H9 (cell line): ENCODE data around the gene SPAG5. TPM values are rescaled to one million over a fixed set of nuclear protein-coding genes. Genes with fewer than 3 reads are reported as not detected.
A peak's percentile ranks its signal among the peaks of the same experiment; 100 is the strongest.

Experiments
- DNase-seq: peaks from one replicate; pipeline ENCODE4 v3.0.0-alpha.2; 2017
- H2AFZ ChIP-seq: one replicate; pipeline ENCODE4 v1.6.1; 2013; ENCODE audit warnings: mild to moderate bottlenecking, low read length, control low read depth, moderate library complexity
- H2AK5ac ChIP-seq: 2 replicates; pipeline ENCODE4 v1.6.1; 2013; ENCODE audit warnings: low read length, control low read depth, mixed read lengths; ENCODE audit not compliant: insufficient read length
- H2BK120ac ChIP-seq: one replicate; pipeline ENCODE4 v1.6.1; 2013; ENCODE audit warnings: low read depth, mild to moderate bottlenecking, low read length, control low read depth, inconsistent platforms; ENCODE audit not compliant: poor library complexity, severe bottlenecking
- H2BK12ac ChIP-seq: 2 replicates; pipeline ENCODE4 v1.6.1; 2013; ENCODE audit warnings: low read length, control low read depth, mixed read lengths, low read depth; ENCODE audit not compliant: insufficient read length
- H2BK15ac ChIP-seq: 2 replicates; pipeline ENCODE4 v1.6.1; 2013; ENCODE audit warnings: low read depth, low read length, control low read depth
- H2BK20ac ChIP-seq: one replicate; pipeline ENCODE4 v1.6.1; 2013; ENCODE audit warnings: low read depth, mild to moderate bottlenecking, low read length, control low read depth, inconsistent platforms; ENCODE audit not compliant: poor library complexity, severe bottlenecking
- H2BK5ac ChIP-seq: 2 replicates; pipeline ENCODE4 v1.6.1; 2013; ENCODE audit warnings: low read length, control low read depth, mixed read lengths; ENCODE audit not compliant: insufficient read length
- H3K14ac ChIP-seq: 2 replicates; pipeline ENCODE4 v1.6.1; 2013; ENCODE audit warnings: low read length, control low read depth; ENCODE audit not compliant: insufficient read depth
- H3K18ac ChIP-seq: 2 replicates; pipeline ENCODE4 v1.6.1; 2013; ENCODE audit warnings: low read depth, mild to moderate bottlenecking, mixed read lengths, low read length, control low read depth; ENCODE audit not compliant: insufficient read length
- H3K23ac ChIP-seq: 2 replicates; pipeline ENCODE4 v1.6.1; 2013; ENCODE audit warnings: low read length, control low read depth, mixed read lengths, low read depth; ENCODE audit not compliant: insufficient read length
- H3K23me2 ChIP-seq: 2 replicates; pipeline ENCODE4 v1.6.1; 2013; ENCODE audit warnings: low read depth, mild to moderate bottlenecking, mixed read lengths, low read length, control low read depth; ENCODE audit not compliant: insufficient read length, poor library complexity, severe bottlenecking
- H3K27ac ChIP-seq: 2 replicates; pipeline ENCODE4 v1.5.1; 2013; ENCODE audit warnings: low read length, control low read depth, mixed read lengths, low read depth; ENCODE audit not compliant: insufficient read length
- H3K27me3 ChIP-seq: 2 replicates; pipeline ENCODE4 v1.6.1; 2013; ENCODE audit warnings: low read length, control low read depth, inconsistent platforms; ENCODE audit not compliant: insufficient read depth
- H3K4ac ChIP-seq: 2 replicates; pipeline ENCODE4 v1.6.1; 2013; ENCODE audit warnings: low read depth, mild to moderate bottlenecking, control low read depth, inconsistent platforms, low read length, moderate library complexity
- H3K4me1 ChIP-seq: 2 replicates; pipeline ENCODE4 v1.6.1; 2013; ENCODE audit warnings: low read length, control low read depth, inconsistent platforms; ENCODE audit not compliant: insufficient read depth
- H3K4me2 ChIP-seq: 2 replicates; pipeline ENCODE4 v1.6.1; 2013; ENCODE audit warnings: low read length, control low read depth, mixed read lengths; ENCODE audit not compliant: insufficient read length, insufficient read depth
- H3K56ac ChIP-seq: 2 replicates; pipeline ENCODE4 v1.6.1; 2013; ENCODE audit warnings: low read depth, mild to moderate bottlenecking, mixed read lengths, low read length, control low read depth; ENCODE audit not compliant: insufficient read length
- H3K79me1 ChIP-seq: 2 replicates; pipeline ENCODE4 v1.6.1; 2013; ENCODE audit warnings: low read depth, mild to moderate bottlenecking, moderate library complexity, low read length, control low read depth, inconsistent platforms; ENCODE audit not compliant: insufficient read depth, poor library complexity, severe bottlenecking
- H3K79me2 ChIP-seq: 2 replicates; pipeline ENCODE4 v1.6.1; 2013; ENCODE audit warnings: low read length, control low read depth, inconsistent platforms; ENCODE audit not compliant: insufficient read depth
- H3K9ac ChIP-seq: 2 replicates; pipeline ENCODE4 v1.6.1; 2013; ENCODE audit warnings: low read length, control low read depth, mixed read lengths; ENCODE audit not compliant: insufficient read length; ENCODE audit errors: extremely low read depth
- H3K9me3 ChIP-seq: one replicate; pipeline ENCODE4 v1.6.1; 2013; ENCODE audit warnings: low read depth, low read length, inconsistent platforms; ENCODE audit not compliant: control insufficient read depth
- H3T11ph ChIP-seq: one replicate; pipeline ENCODE4 v1.6.1; 2013; ENCODE audit warnings: mild to moderate bottlenecking, low read length, control low read depth, inconsistent platforms
- H4K20me1 ChIP-seq: one replicate; pipeline ENCODE4 v1.6.1; 2013; ENCODE audit not compliant: control insufficient read depth, insufficient read length, insufficient read depth
- H4K5ac ChIP-seq: 2 replicates; pipeline ENCODE4 v1.6.1; 2013; ENCODE audit warnings: low read depth, mild to moderate bottlenecking, mixed read lengths, low read length, control low read depth; ENCODE audit not compliant: insufficient read length
- H4K8ac ChIP-seq: replicated peaks from 2 replicates; pipeline ENCODE4 v1.6.1; 2013; ENCODE audit warnings: low read length, control low read depth, mixed read lengths, low read depth; ENCODE audit not compliant: insufficient read length
- H4K91ac ChIP-seq: 2 replicates; pipeline ENCODE4 v1.6.1; 2013; ENCODE audit warnings: low read depth, mild to moderate bottlenecking, moderate library complexity, mixed read lengths, low read length, control low read depth; ENCODE audit not compliant: insufficient read length
- H3K27ac Mint-ChIP-seq, 3 experiments: 2 replicates in 2 of 3; 3 replicates in 1 of 3; pipeline ENCODE4 v1.8.0; 2020 to 2021; ENCODE audit warnings: mixed read lengths in 3 of 3, mild to moderate bottlenecking in 1 of 3, moderate library complexity in 1 of 3
- H3K27me3 Mint-ChIP-seq: 2 replicates; pipeline ENCODE4 v1.8.0; 2021; ENCODE audit warnings: low read depth, mild to moderate bottlenecking, moderate library complexity, mixed read lengths
- H3K36me3 Mint-ChIP-seq, 3 experiments: 2 replicates in 2 of 3; 3 replicates in 1 of 3; pipeline ENCODE4 v1.8.0; 2020 to 2021; ENCODE audit warnings: low read depth in 3 of 3, mixed read lengths in 3 of 3; ENCODE audit not compliant: insufficient read depth in 1 of 3
- H3K4me1 Mint-ChIP-seq, 2 experiments: 2 replicates each; pipeline ENCODE4 v1.8.0; 2020; ENCODE audit warnings: mixed read lengths in 2 of 2
- H3K4me3 Mint-ChIP-seq, 2 experiments: 2 replicates in 1 of 2; 3 replicates in 1 of 2; pipeline ENCODE4 v1.8.0; 2020 to 2021; ENCODE audit warnings: mild to moderate bottlenecking in 2 of 2, mixed read lengths in 2 of 2, moderate library complexity in 1 of 2
- H3K9me3 Mint-ChIP-seq, 2 experiments: 2 replicates in 1 of 2; 3 replicates in 1 of 2; pipeline ENCODE4 v1.8.0; 2020; ENCODE audit warnings: mild to moderate bottlenecking in 2 of 2, mixed read lengths in 2 of 2, moderate library complexity in 1 of 2
- WGBS: extraction: QIAGEN DNeasy Blood & Tissue Kit; methylation state at CpG from one replicate; pipeline ENCODE4 v1.1.7; 2013; ENCODE audit warnings: missing lambda C conversion rate, low lambda C conversion rate, mixed read lengths; ENCODE audit not compliant: insufficient read length; ENCODE audit errors: extremely low coverage; 5-methylcytosine and 5-hydroxymethylcytosine counted together
- total RNA-seq: library from RNA; stranded (reverse); gene quantifications from 2 replicates; pipeline ENCODE4 v1.2.1, GENCODE V29; 2021
- TF ChIP-seq, protein P1 (sequence below): fragments of 200-600 bp; sonication (generic); conservative IDR thresholded peaks from 3 replicates; pipeline ENCODE4 v1.8.0; 2021; ENCODE audit warnings: antibody characterized with exemption, mild to moderate bottlenecking

SPAG5 gene
- total RNA-seq, 1 experiment from 2014 or later: 122 TPM

DNA sequence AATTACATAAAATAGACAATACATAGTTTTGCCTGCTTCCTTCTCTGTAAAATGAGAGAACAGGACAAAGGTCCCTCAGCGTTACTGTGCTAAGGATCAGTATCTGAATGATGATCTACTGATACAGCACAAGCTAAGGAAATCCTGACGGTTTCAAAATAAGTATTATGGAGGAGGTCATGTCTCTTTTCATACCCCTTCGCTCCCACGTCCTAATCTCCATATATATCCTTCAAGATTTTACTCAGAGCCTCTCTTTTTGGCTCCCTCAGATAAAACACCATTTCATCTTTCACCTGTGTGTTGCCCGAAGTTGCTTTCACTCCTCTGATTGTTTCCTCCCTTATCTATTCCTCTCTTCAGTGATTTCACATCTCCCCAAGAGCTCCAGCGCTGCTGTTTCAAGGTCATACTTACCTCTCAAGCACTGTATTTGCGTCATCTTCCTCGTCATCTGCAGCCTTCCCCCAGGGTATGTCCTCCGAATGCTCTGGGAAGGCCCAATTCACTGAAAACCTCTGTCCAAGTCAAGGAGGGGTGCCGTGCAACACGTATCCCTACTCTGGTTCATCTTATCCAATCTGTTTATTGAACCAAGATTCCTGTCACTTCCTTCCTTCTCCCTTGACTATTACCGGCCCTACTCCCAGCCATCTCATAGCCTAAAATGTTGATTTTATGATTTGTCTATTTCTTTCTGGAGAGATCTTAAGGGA lies 47.4 kb upstream of the SPAG5 start:
- Histone ChIP-seq H2BK15ac (no peak overlapping the region), H2BK20ac (no peak overlapping the region), H3K56ac (no peak overlapping the region), H3K4ac (no peak overlapping the region), H3K27me3 (no peaks in the 10 kb centered on the region), H3K23me2 (peaks cover 6% of the 10 kb centered on the region), H4K20me1 (no peaks in the 10 kb centered on the region), H3K18ac (no peak overlapping the region), H3K14ac (no peak overlapping the region), H2AK5ac (no peak overlapping the region), H2BK5ac (no peak overlapping the region), H3K4me1 (no peaks in the 10 kb centered on the region), H2BK120ac (no peak overlapping the region), H2BK12ac (no peak overlapping the region), H4K8ac (no peak overlapping the region), H3T11ph (no peak overlapping the region), H3K79me1 (no peaks in the 10 kb centered on the region), H3K27ac (no peak overlapping the region), H2AFZ (no peak overlapping the region), H4K91ac (no peak overlapping the region), H3K9ac (no peak overlapping the region), H3K79me2 (no peaks in the 10 kb centered on the region; the same call in 1 of the 2 replicates), H3K4me2 (no peak overlapping the region), H3K9me3 (no peaks in the 10 kb centered on the region), H4K5ac (no peak overlapping the region), H3K23ac (no peak overlapping the region)
- Mint-ChIP-seq H3K27me3 (no peaks in the 10 kb centered on the region), H3K4me3 (peak overlapping the region; percentile 82 to 87), H3K4me1 (peaks cover 14 to 23% of the 10 kb centered on the region in 2 experiments), H3K9me3 (no peaks in the 10 kb centered on the region), H3K36me3 (peaks cover 16 to 50% (median 41%) of the 10 kb centered on the region in 3 experiments), H3K27ac (peak overlapping the region; percentile 39 to 73 (median 65); a peak in 6 of 7 replicates)
- no CpG with 5 or more reads among the region's 12 CpGs for WGBS
- no peak for DNase-seq
- TF ChIP-seq, protein P1, sequence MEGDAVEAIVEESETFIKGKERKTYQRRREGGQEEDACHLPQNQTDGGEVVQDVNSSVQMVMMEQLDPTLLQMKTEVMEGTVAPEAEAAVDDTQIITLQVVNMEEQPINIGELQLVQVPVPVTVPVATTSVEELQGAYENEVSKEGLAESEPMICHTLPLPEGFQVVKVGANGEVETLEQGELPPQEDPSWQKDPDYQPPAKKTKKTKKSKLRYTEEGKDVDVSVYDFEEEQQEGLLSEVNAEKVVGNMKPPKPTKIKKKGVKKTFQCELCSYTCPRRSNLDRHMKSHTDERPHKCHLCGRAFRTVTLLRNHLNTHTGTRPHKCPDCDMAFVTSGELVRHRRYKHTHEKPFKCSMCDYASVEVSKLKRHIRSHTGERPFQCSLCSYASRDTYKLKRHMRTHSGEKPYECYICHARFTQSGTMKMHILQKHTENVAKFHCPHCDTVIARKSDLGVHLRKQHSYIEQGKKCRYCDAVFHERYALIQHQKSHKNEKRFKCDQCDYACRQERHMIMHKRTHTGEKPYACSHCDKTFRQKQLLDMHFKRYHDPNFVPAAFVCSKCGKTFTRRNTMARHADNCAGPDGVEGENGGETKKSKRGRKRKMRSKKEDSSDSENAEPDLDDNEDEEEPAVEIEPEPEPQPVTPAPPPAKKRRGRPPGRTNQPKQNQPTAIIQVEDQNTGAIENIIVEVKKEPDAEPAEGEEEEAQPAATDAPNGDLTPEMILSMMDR: no peak
